Gastrocnemius medialis (tissue), 4 donors: ENCODE measurements around the gene CSNK1G1.

ENCODE experiments used
- CTCF ChIP-seq, 5 experiments: fragments of 450-650 bp in 3 of 5; fragments of 200-600 bp in 2 of 5; sonication (generic) in 2 of 5; IDR thresholded peaks in 4 of 5; conservative IDR thresholded peaks in 1 of 5; 1 replicate in 4 of 5; 2 replicates in 1 of 5; pipeline ENCODE4 v1.5.1; 2016 to 2019; ENCODE audit warnings: antibody characterized with exemption in 5 of 5, mild to moderate bottlenecking in 3 of 5, moderate library complexity in 3 of 5
- POLR2A ChIP-seq, 2 donors: fragments of 450-650 bp; IDR thresholded peaks; one replicate each; pipeline ENCODE4 v1.6.1; 2017; ENCODE audit warnings: antibody characterized with exemption in 2 of 2, mild to moderate bottlenecking in 2 of 2, moderate library complexity in 2 of 2

GRCh38 chr15:64155802-64156651 lies 199.9 kb downstream of the CSNK1G1 start:
- no peak for TF ChIP-seq CTCF (IDR thresholded peaks at IDR 0.05 in 4 of 5, conservative IDR thresholded peaks at IDR 0.05 in 1 of 5)
- TF ChIP-seq POLR2A (IDR thresholded peaks at IDR 0.05), result no peak
